ENCODE results near the gene NSD2.
"Not testable (repeated sequence)": the region's sequence is repeated elsewhere in the genome, so short reads cannot be mapped to it uniquely, and the experiment has no call there.

Gene NSD2

GRCh38 chr4:1998296-1998695, 127.1 kb downstream of the NSD2 start:
- no peak overlapping the region for H2AFZ ChIP-seq (ENCODE audit: low read depth, low read length)
- no peaks in the 10 kb centered on the region for H3K9me3 ChIP-seq (ENCODE audit: insufficient read depth, low read length, severe bottlenecking)
- no peak overlapping the region for H3K27ac ChIP-seq (ENCODE audit: low read length)
- peaks cover 43% of the 10 kb centered on the region for H3K36me3 ChIP-seq (ENCODE audit: insufficient read depth, low read length)
- H3K4me3 ChIP-seq (ENCODE audit: low read depth in 1 of 2, low read length in 2 of 2) = no peak overlapping the region
- DNase-seq (no peak), ATAC-seq (ENCODE audit: insufficient read depth, low read depth) (no peak)
- H3K4me1 ChIP-seq (ENCODE audit: insufficient read depth, low read length) = no peaks in the 10 kb centered on the region
- H3K27me3 ChIP-seq (ENCODE audit: insufficient read depth, low read length, poor library complexity) = no peaks in the 10 kb centered on the region
- H3K9ac ChIP-seq (ENCODE audit: low read depth, low read length) = no peak overlapping the region
- TF ChIP-seq CTCF (IDR thresholded peaks at IDR 0.05; ENCODE audit: borderline replicate concordance, extremely low read depth, low read length, poor library complexity, severe bottlenecking) (no peak), EZH2 (IDR thresholded peaks at IDR 0.05; ENCODE audit: borderline replicate concordance, low read depth, low read length, severe bottlenecking) (no peak)
- peaks cover 97% of the 10 kb centered on the region for H3K79me2 ChIP-seq (ENCODE audit: insufficient read depth, low read length)
- no peak overlapping the region for H3K4me2 ChIP-seq (ENCODE audit: insufficient read depth, low read length)
- peaks cover 55% of the 10 kb centered on the region for H4K20me1 ChIP-seq (ENCODE audit: insufficient read depth, low read length)

- not testable (repeated sequence) for H3K27me3 ChIP-seq (ENCODE audit: insufficient read depth, low read length, poor library complexity); ATAC-seq (ENCODE audit: insufficient read depth, low read depth); H3K4me2 ChIP-seq (ENCODE audit: insufficient read depth, low read length); H3K9ac ChIP-seq (ENCODE audit: low read depth, low read length); H3K4me3 ChIP-seq (ENCODE audit: low read depth in 1 of 2, low read length in 2 of 2); H2AFZ ChIP-seq (ENCODE audit: low read depth, low read length); H3K4me1 ChIP-seq (ENCODE audit: insufficient read depth, low read length); H3K9me3 ChIP-seq (ENCODE audit: insufficient read depth, low read length, severe bottlenecking); H3K27ac ChIP-seq (ENCODE audit: low read length); DNase-seq
- Histone ChIP-seq H3K36me3 (ENCODE audit: insufficient read depth, low read length) (peaks cover 53% of the 10 kb centered on the region), H3K79me2 (ENCODE audit: insufficient read depth, low read length) (peaks cover 97% of the 10 kb centered on the region), H4K20me1 (ENCODE audit: insufficient read depth, low read length) (peaks cover 53% of the 10 kb centered on the region)
These were observed 128.1 kb downstream of the NSD2 start for GRCh38 chr4:1999308-1999707.

GRCh38 chr4:2003361-2003760, 132.2 kb downstream of the NSD2 start:
- not testable (repeated sequence) for H3K4me2 ChIP-seq (ENCODE audit: insufficient read depth, low read length); H3K9me3 ChIP-seq (ENCODE audit: insufficient read depth, low read length, severe bottlenecking); H3K9ac ChIP-seq (ENCODE audit: low read depth, low read length); H3K27ac ChIP-seq (ENCODE audit: low read length); H3K27me3 ChIP-seq (ENCODE audit: insufficient read depth, low read length, poor library complexity); DNase-seq; ATAC-seq (ENCODE audit: insufficient read depth, low read depth); H2AFZ ChIP-seq (ENCODE audit: low read depth, low read length); H3K4me3 ChIP-seq (ENCODE audit: low read depth in 1 of 2, low read length in 2 of 2)
- Histone ChIP-seq H3K4me1 (ENCODE audit: insufficient read depth, low read length) (peaks cover 23% of the 10 kb centered on the region), H4K20me1 (ENCODE audit: insufficient read depth, low read length) (peaks cover 43% of the 10 kb centered on the region), H3K36me3 (ENCODE audit: insufficient read depth, low read length) (peaks cover 50% of the 10 kb centered on the region), H3K79me2 (ENCODE audit: insufficient read depth, low read length) (peaks cover 98% of the 10 kb centered on the region)

- Histone ChIP-seq H3K4me1 (ENCODE audit: insufficient read depth, low read length) (peaks cover 35% of the 10 kb centered on the region), H3K27me3 (ENCODE audit: insufficient read depth, low read length, poor library complexity) (no peaks in the 10 kb centered on the region), H2AFZ (ENCODE audit: low read depth, low read length) (no peak overlapping the region), H3K4me3 (ENCODE audit: low read depth in 1 of 2, low read length in 2 of 2) (0 out of 4 replicates have a peak overlapping the region, but pooled peaks of 1 of the 2 experiments have one; percentile 0), H3K9ac (ENCODE audit: low read depth, low read length) (no peak overlapping the region), H3K4me2 (ENCODE audit: insufficient read depth, low read length) (peak overlapping the region; percentile 98), H3K36me3 (ENCODE audit: insufficient read depth, low read length) (peaks cover 41% of the 10 kb centered on the region), H3K79me2 (ENCODE audit: insufficient read depth, low read length) (peaks cover 73% of the 10 kb centered on the region), H3K27ac (ENCODE audit: low read length) (no peak overlapping the region), H4K20me1 (ENCODE audit: insufficient read depth, low read length) (peaks cover 33% of the 10 kb centered on the region), H3K9me3 (ENCODE audit: insufficient read depth, low read length, severe bottlenecking) (no peaks in the 10 kb centered on the region)
- no peak for TF ChIP-seq CTCF (IDR thresholded peaks at IDR 0.05; ENCODE audit: borderline replicate concordance, extremely low read depth, low read length, poor library complexity, severe bottlenecking)
- no peak for TF ChIP-seq EZH2 (IDR thresholded peaks at IDR 0.05; ENCODE audit: borderline replicate concordance, low read depth, low read length, severe bottlenecking)
- DNase-seq = no peak
- ATAC-seq (ENCODE audit: insufficient read depth, low read depth) = no peak
These were observed 135.2 kb downstream of the NSD2 start for GRCh38 chr4:2006367-2006766.

All from DND-41 (cell line).